HCT116 (cell line): ENCODE results near the gene RETSAT. TPM values are rescaled to one million over a fixed set of nuclear protein-coding genes. Genes with fewer than 3 reads are reported as not detected.
"Not testable (repeated sequence)": the region's sequence is repeated elsewhere in the genome, so short reads cannot be mapped to it uniquely, and the experiment has no call there.

Experiments
- ATAC-seq: fragments of 200-7000 bp; cut with Tn5 transposase; 2 replicates; pipeline ENCODE4 v1.9.1; 2020; ENCODE audit warnings: mild to moderate bottlenecking, moderate library complexity
- BruUV-seq: library from RNA; stranded (reverse); fragments of 400-500 nt; replicated peaks from 2 replicates; lab custom pipeline; 2021; lab: Mats Ljungman, UMichigan
- CTCF ChIA-PET: fragments of 300-600 bp; sonication (Branson Sonifier 250); formaldehyde crosslinking; loops from one replicate; lab custom pipeline; 2021; ENCODE audit warnings: antibody characterized with exemption; lab: Charles Lee
- POLR2A ChIA-PET: fragments of 300-600, 350-600 bp; sonication (Branson Sonifier 250); formaldehyde crosslinking; loops from one replicate; lab custom pipeline; 2021; ENCODE audit warnings: antibody characterized with exemption; lab: Charles Lee
- RAD21 ChIA-PET, 2 experiments: fragments of 300-600 bp; sonication (Branson Sonifier 250); formaldehyde crosslinking; loops; one replicate each; lab custom pipeline; 2023; ENCODE audit warnings: low total read pairs in 2 of 2; ENCODE audit not compliant: uncharacterized antibody in 2 of 2, unreplicated experiment in 2 of 2, low non-redundant PET in 1 of 2; lab: Charles Lee
- DNase-seq: peaks from one replicate; pipeline ENCODE4 v3.0.0-alpha.2; 2010; ENCODE audit warnings: low read depth, low spot score
- H2AFZ ChIP-seq: fragments of 200-600 bp; shearing (Covaris generic), sonication (generic); 2 replicates; pipeline ENCODE4 v1.6.1; 2017; ENCODE audit warnings: low read depth, mixed run types, mixed read lengths, antibody characterized with exemption, low read length; ENCODE audit not compliant: poor library complexity, severe bottlenecking
- H3K27ac ChIP-seq: 2 replicates; pipeline ENCODE4 v1.5.1; 2012; ENCODE audit warnings: low read depth, low read length
- H3K27me3 ChIP-seq: fragments of 200-600 bp; sonication (generic); 2 replicates; pipeline ENCODE4 v1.6.1; 2016; ENCODE audit warnings: mixed run types, low read length, mixed read lengths; ENCODE audit not compliant: insufficient read depth
- H3K36me3 ChIP-seq, 2 experiments: fragments of 200-500 bp in 1 of 2; fragments of 200-600 bp in 1 of 2; sonication (Bioruptor generic) in 1 of 2; sonication (generic) in 1 of 2; 2 replicates each; pipeline versions ENCODE4 v1.5.1 to v1.6.1; 2014 to 2016; ENCODE audit warnings: low read length in 2 of 2, inconsistent platforms in 1 of 2, mixed read lengths in 1 of 2, mixed run types in 1 of 2; ENCODE audit not compliant: insufficient read depth in 2 of 2, control insufficient read depth in 1 of 2
- H3K4me1 ChIP-seq, 2 experiments: fragments of 200-600 bp in 1 of 2; sonication (generic) in 1 of 2; 2 replicates each; pipeline versions ENCODE4 v1.5.1 to v1.6.1; 2012 to 2017; ENCODE audit warnings: low read length in 2 of 2, inconsistent platforms in 1 of 2, mild to moderate bottlenecking in 1 of 2, mixed read lengths in 1 of 2, mixed run types in 1 of 2, moderate library complexity in 1 of 2; ENCODE audit not compliant: insufficient read depth in 2 of 2, control insufficient read depth in 1 of 2
- H3K4me2 ChIP-seq: fragments of 200-600 bp; sonication (generic); 2 replicates; pipeline ENCODE4 v1.6.1; 2017; ENCODE audit warnings: mixed run types, low read length, mixed read lengths
- H3K4me3 ChIP-seq, 2 experiments: fragments of 200-600 bp in 1 of 2; sonication (generic) in 1 of 2; replicated peaks in 1 of 2; 2 replicates each; pipeline ENCODE4 v1.5.1; 2011 to 2016; ENCODE audit warnings: low read length in 2 of 2, control low read depth in 1 of 2, low read depth in 1 of 2, mild to moderate bottlenecking in 1 of 2, mixed read lengths in 1 of 2, mixed run types in 1 of 2
- H3K79me2 ChIP-seq: fragments of 200-600 bp; sonication (generic); 2 replicates; pipeline ENCODE4 v1.6.1; 2017; ENCODE audit warnings: mild to moderate bottlenecking, mixed run types, low read length, moderate library complexity, mixed read lengths; ENCODE audit not compliant: insufficient read depth
- H3K9ac ChIP-seq: fragments of 200-600 bp; sonication (generic); 2 replicates; pipeline ENCODE4 v1.6.1; 2016; ENCODE audit warnings: low read length, mixed read lengths
- H3K9me2 ChIP-seq: fragments of 200-600 bp; sonication (generic), shearing (Covaris generic); 2 replicates; pipeline ENCODE4 v1.6.1; 2017; ENCODE audit warnings: mixed run types, mild to moderate bottlenecking, moderate library complexity; ENCODE audit not compliant: insufficient read depth
- H3K9me3 ChIP-seq, 2 experiments: fragments of 200-500 bp in 1 of 2; fragments of 200-600 bp in 1 of 2; sonication (Bioruptor generic) in 1 of 2; sonication (generic) in 1 of 2; 2 replicates each; pipeline ENCODE4 v1.6.1; 2014 to 2017; ENCODE audit warnings: low read length in 2 of 2, mixed read lengths in 2 of 2, inconsistent platforms in 1 of 2, low read depth in 1 of 2, mild to moderate bottlenecking in 1 of 2, mixed run types in 1 of 2, moderate library complexity in 1 of 2; ENCODE audit not compliant: control insufficient read depth in 1 of 2, insufficient read depth in 1 of 2
- H4K20me1 ChIP-seq: fragments of 200-600 bp; sonication (generic), shearing (Covaris generic); 2 replicates; pipeline ENCODE4 v1.6.1; 2017; ENCODE audit warnings: mixed run types, mild to moderate bottlenecking, moderate library complexity; ENCODE audit not compliant: insufficient read depth
- POLR2A ChIP-seq: IDR thresholded peaks from 2 replicates; pipeline ENCODE4 v1.7.0; 2011; ENCODE audit warnings: borderline replicate concordance; ENCODE audit not compliant: insufficient read depth, insufficient read length; ENCODE audit errors: extremely low read depth
- SP1 ChIP-seq: IDR thresholded peaks from 2 replicates; pipeline ENCODE4 v1.6.1; 2012; ENCODE audit warnings: low read depth
- intact Hi-C: fragments of 100-400 bp; cut with micrococcal nuclease; formaldehyde crosslinking; loops from 2 replicates; pipeline ENCODE4 v1.10.0; 2022
- total RNA-seq: library from RNA; stranded (reverse); gene quantifications from one replicate; pipeline ENCODE4 v1.2.1, GENCODE V29; 2021; ENCODE audit not compliant: unreplicated experiment

Gene RETSAT
- total RNA-seq, 1 experiment from 2014 or later = 59.7 TPM

- peaks cover 45 to 57% of the 10 kb centered on the region in 2 experiments for H3K36me3 ChIP-seq
- BruUV-seq, H4K20me1 ChIP-seq, H2AFZ ChIP-seq, H3K9ac ChIP-seq, H3K27me3 ChIP-seq, RAD21 ChIA-PET, CTCF ChIA-PET, ATAC-seq, H3K4me3 ChIP-seq, DNase-seq, H3K4me2 ChIP-seq, H3K9me3 ChIP-seq, POLR2A ChIA-PET, H3K27ac ChIP-seq, H3K9me2 ChIP-seq: not testable (repeated sequence)
- peaks cover 9 to 21% of the 10 kb centered on the region in 2 experiments for H3K4me1 ChIP-seq
- intact Hi-C loops = loop anchor here (10.0 kb wide), 1 partner anchor 231 kb away; no protein-coding TSS in a partner anchor
- peaks cover 80% of the 10 kb centered on the region for H3K79me2 ChIP-seq
These were observed 30.4 kb downstream of the RETSAT start for GRCh38 chr2:85323988-85324367.

- Histone ChIP-seq H3K4me3 (no peak overlapping the region), H4K20me1 (peaks cover 5% of the 10 kb centered on the region; the same call in 1 of the 2 replicates), H3K27ac (no peak overlapping the region), H2AFZ (no peak overlapping the region), H3K4me1 (peaks cover 8 to 16% of the 10 kb centered on the region in 2 experiments), H3K9me3 (no peaks in the 10 kb centered on the region), H3K9ac (no peak overlapping the region), H3K36me3 (peaks cover 45 to 60% of the 10 kb centered on the region in 2 experiments), H3K4me2 (no peak overlapping the region), H3K9me2 (no peaks in the 10 kb centered on the region), H3K79me2 (peaks cover 85% of the 10 kb centered on the region), H3K27me3 (no peaks in the 10 kb centered on the region)
- DNase-seq (no peak), ATAC-seq (no peak)
- ChIA-PET RAD21 (no interaction called here), CTCF (no interaction called here), POLR2A (no interaction called here)
- TF ChIP-seq SP1 = no peak
- TF ChIP-seq POLR2A = no peak
- BruUV-seq = no TSS peak
- intact Hi-C loops = loop anchor here (10.0 kb wide), 1 partner anchor 231 kb away; no protein-coding TSS in a partner anchor
These were observed 30.9 kb downstream of the RETSAT start for GRCh38 chr2:85323351-85323987.
